ENCODE data around the gene VSTM4. TPM values are rescaled to one million over a fixed set of nuclear protein-coding genes. Genes with fewer than 3 reads are reported as not detected.

The VSTM4 gene
- total and polyA plus RNA-seq, 9 of the 15 experiments (the other 6 are each of a cell fraction or from before 2014, with no cell fraction given): 1.0 to 7.9 (median 3.0) TPM

- TF ChIP-seq AFF4 (CRISPR knock-in tag; IDR thresholded peaks at IDR 0.05): no peak
- no peak for TF ChIP-seq PATZ1 (CRISPR knock-in tag; IDR thresholded peaks at IDR 0.05; ENCODE audit: borderline replicate concordance)
- TF ChIP-seq IRF2 (CRISPR knock-in tag; IDR thresholded peaks at IDR 0.05): no peak
- no peak for TF ChIP-seq PBX2 (CRISPR knock-in tag; IDR thresholded peaks at IDR 0.05; ENCODE audit: low read depth)
- peak; percentile 61 for TF ChIP-seq PBX2 (tag; conservative IDR thresholded peaks at IDR 0.05; ENCODE audit: low read depth)
- TF ChIP-seq TSC22D4 (tag; IDR thresholded peaks at IDR 0.05): no peak
- no peak for TF ChIP-seq SMARCC2 (IDR thresholded peaks at IDR 0.05; ENCODE audit: low read depth)
- TF ChIP-seq STAT6 (CRISPR knock-in tag; IDR thresholded peaks at IDR 0.05): no peak
- TF ChIP-seq PTRF (tag; IDR thresholded peaks at IDR 0.05): no peak
- TF ChIP-seq MEIS2 (IDR thresholded peaks at IDR 0.05; ENCODE audit: partially characterized antibody): peak; percentile 58
- TF ChIP-seq HDGF (IDR thresholded peaks at IDR 0.05): no peak
- no peak for TF ChIP-seq SP1 (CRISPR knock-in tag; IDR thresholded peaks at IDR 0.05)
- TF ChIP-seq ZNF699 (CRISPR knock-in tag; IDR thresholded peaks at IDR 0.05; ENCODE audit: insufficient replicate concordance): no peak
- no peak for TF ChIP-seq SMAD3 (CRISPR knock-in tag; conservative IDR thresholded peaks at IDR 0.05)
- TF ChIP-seq MCM2 (IDR thresholded peaks at IDR 0.05; ENCODE audit: low read depth): no peak
Observed at GRCh38 chr10:49010865-49011264, 104.5 kb downstream of the VSTM4 start (continued).
